Karpas-422 (cell line): ENCODE data around the gene CPLX3. TPM values are rescaled to one million over a fixed set of nuclear protein-coding genes. Genes with fewer than 3 reads are reported as not detected.
A peak's percentile ranks its signal among the peaks of the same experiment; 100 is the strongest.

ENCODE experiments used
- DNase-seq: peaks from one replicate; pipeline ENCODE4 v3.0.0-alpha.2; 2015
- H2AFZ ChIP-seq: fragments of 200-600 bp; sonication (generic); 2 replicates; pipeline ENCODE4 v1.6.1; 2014; ENCODE audit warnings: antibody characterized with exemption, low read length, mixed read lengths
- H3K27ac ChIP-seq: fragments of 200-600 bp; sonication (generic); 2 replicates; pipeline ENCODE4 v1.5.1; 2014; ENCODE audit warnings: mild to moderate bottlenecking, low read length, moderate library complexity
- H3K27me3 ChIP-seq: fragments of 200-600 bp; sonication (generic); 2 replicates; pipeline ENCODE4 v1.6.1; 2014; ENCODE audit warnings: low read length, mixed read lengths
- H3K36me3 ChIP-seq: fragments of 200-600 bp; sonication (generic); 2 replicates; pipeline ENCODE4 v1.6.1; 2014; ENCODE audit warnings: low read length, mixed read lengths; ENCODE audit not compliant: insufficient read depth
- H3K4me1 ChIP-seq: fragments of 200-600 bp; sonication (generic); 2 replicates; pipeline ENCODE4 v1.6.1; 2014; ENCODE audit warnings: mild to moderate bottlenecking, low read length, mixed read lengths
- H3K4me2 ChIP-seq: fragments of 200-600 bp; sonication (generic); 2 replicates; pipeline ENCODE4 v1.6.1; 2014; ENCODE audit warnings: low read length, low read depth, mild to moderate bottlenecking; ENCODE audit not compliant: poor library complexity, severe bottlenecking
- H3K4me3 ChIP-seq: fragments of 200-600 bp; sonication (generic); 2 replicates; pipeline ENCODE4 v1.5.1; 2014; ENCODE audit warnings: mild to moderate bottlenecking, antibody characterized with exemption, low read length, mixed read lengths
- H3K79me2 ChIP-seq: fragments of 200-600 bp; sonication (generic); 2 replicates; pipeline ENCODE4 v1.6.1; 2014; ENCODE audit warnings: mild to moderate bottlenecking, low read length, mixed read lengths
- H3K9ac ChIP-seq: fragments of 200-600 bp; sonication (generic); 2 replicates; pipeline ENCODE4 v1.6.0; 2014; ENCODE audit warnings: low read length
- H3K9me2 ChIP-seq: fragments of 200-600 bp; sonication (generic), shearing (Covaris generic); replicated peaks from 2 replicates; pipeline ENCODE4 v1.6.0; 2014; ENCODE audit warnings: mild to moderate bottlenecking, low read length, moderate library complexity; ENCODE audit not compliant: insufficient read depth
- H3K9me3 ChIP-seq: fragments of 300-700, 200-600 bp; sonication (generic); 2 replicates; pipeline ENCODE4 v1.6.1; 2014; ENCODE audit warnings: low read length, mixed read lengths
- H4K20me1 ChIP-seq: fragments of 200-600 bp; sonication (generic); 2 replicates; pipeline ENCODE4 v1.6.1; 2014; ENCODE audit warnings: mild to moderate bottlenecking, antibody characterized with exemption, low read length, low read depth; ENCODE audit not compliant: insufficient read depth
- total RNA-seq: library from RNA; depleted of rRNA; stranded (reverse); fragments of >200 nt; shearing (Covaris generic); gene quantifications from 2 replicates; pipeline ENCODE4 v1.2.3, GENCODE V29; 2014; ENCODE audit warnings: low replicate concordance

Gene CPLX3
- total RNA-seq, 1 experiment from 2014 or later = 5.2 TPM

DNA sequence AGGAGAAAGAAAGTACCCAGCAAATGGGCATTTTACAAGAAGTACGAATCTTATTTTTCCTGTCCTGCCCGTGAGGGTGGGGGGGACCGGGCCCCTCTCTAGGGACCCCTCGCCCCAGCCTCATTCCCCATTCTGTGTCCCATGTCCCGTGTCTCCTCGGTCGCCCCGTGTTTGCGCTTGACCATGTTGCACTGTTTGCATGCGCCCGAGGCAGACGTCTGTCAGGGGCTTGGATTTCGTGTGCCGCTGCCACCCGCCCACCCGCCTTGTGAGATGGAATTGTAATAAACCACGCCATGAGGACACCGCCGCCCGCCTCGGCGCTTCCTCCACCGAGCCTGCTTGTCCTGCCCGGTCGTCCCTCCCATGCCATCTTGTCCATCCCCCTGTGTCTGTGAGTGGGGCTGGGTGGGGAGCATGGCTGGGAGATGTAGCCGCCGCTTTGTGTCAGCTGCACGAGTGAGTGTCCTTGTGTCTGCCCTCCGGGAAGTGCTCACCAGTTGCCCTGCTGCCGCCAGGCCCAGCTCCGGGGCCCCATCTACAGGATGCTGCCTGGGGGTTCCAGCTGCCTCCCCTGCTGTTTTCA lies 23.5 kb upstream of the CPLX3 start:
- Histone ChIP-seq H3K36me3 (peaks cover 47% of the 10 kb centered on the region), H3K9ac (no peak overlapping the region), H4K20me1 (peaks cover 18% of the 10 kb centered on the region), H3K9me2 (no peaks in the 10 kb centered on the region), H3K4me2 (no peak overlapping the region), H3K27ac (no peak overlapping the region), H3K79me2 (peaks cover 10% of the 10 kb centered on the region; the same call in 1 of the 2 replicates), H3K27me3 (no peaks in the 10 kb centered on the region), H3K4me3 (no peak overlapping the region), H3K4me1 (peaks cover 38% of the 10 kb centered on the region), H2AFZ (no peak overlapping the region), H3K9me3 (no peaks in the 10 kb centered on the region)
- DNase-seq = no peak

DNA sequence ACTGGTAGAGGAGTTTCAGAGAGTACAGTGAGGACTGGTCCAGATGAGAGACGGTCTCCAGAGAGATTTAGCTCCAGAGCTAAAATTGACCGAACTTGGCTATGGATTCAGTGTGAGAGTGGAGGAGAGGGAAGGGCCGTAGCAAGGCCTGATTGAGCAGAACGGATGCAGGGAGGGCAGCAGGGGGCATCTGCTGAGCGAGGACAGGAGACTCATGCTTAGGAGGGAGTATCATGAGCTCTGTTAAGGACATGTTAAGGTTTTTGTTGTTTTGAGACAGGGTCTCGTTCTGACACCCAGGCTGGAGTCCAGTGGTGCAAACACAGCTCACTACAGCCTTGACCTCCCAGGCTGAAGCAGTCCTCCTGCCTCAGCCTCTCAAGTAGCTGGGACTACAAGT lies 21.5 kb upstream of the CPLX3 start:
- Histone ChIP-seq H3K4me1 (peaks cover 38% of the 10 kb centered on the region), H3K4me2 (no peak overlapping the region), H3K9ac (no peak overlapping the region), H3K9me3 (no peaks in the 10 kb centered on the region), H3K4me3 (no peak overlapping the region), H3K27ac (0 out of 2 replicates have a peak overlapping the region, but pooled peaks have one; percentile 13), H4K20me1 (peaks cover 18% of the 10 kb centered on the region), H3K9me2 (no peaks in the 10 kb centered on the region), H3K27me3 (no peaks in the 10 kb centered on the region), H3K79me2 (0 out of 2 replicates have a peak, but pooled peaks cover 8% of the 10 kb centered on the region), H3K36me3 (peaks cover 40% of the 10 kb centered on the region), H2AFZ (no peak overlapping the region)
- DNase-seq = no peak

DNA sequence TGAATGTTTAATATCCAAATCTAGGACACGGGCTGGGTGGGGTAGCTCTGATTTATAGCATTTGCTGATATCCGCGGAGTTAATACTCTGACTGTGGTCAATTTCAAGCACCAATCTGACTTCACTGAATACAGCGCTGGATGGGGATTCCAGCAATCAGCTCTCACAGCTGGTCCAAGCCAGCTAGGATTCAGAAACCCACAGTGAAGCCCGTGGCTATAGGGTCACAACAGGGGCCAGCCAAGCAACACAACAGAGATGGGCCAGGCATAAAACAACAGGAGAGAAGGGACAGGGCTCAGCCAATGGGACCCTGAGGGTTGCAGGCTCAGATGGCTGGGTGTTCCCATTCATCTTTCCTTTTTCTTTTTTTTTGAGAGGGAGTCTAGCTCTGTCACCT lies 19.1 kb upstream of the CPLX3 start:
- no peaks in the 10 kb centered on the region for H3K9me2 ChIP-seq
- no peak overlapping the region for H3K9ac ChIP-seq
- no peaks in the 10 kb centered on the region for H3K9me3 ChIP-seq
- H3K27me3 ChIP-seq = no peaks in the 10 kb centered on the region
- H3K4me1 ChIP-seq = peaks cover 31% of the 10 kb centered on the region
- H2AFZ ChIP-seq = no peak overlapping the region
- peak; percentile 54 for DNase-seq
- no peak overlapping the region for H3K4me3 ChIP-seq
- peak overlapping the region; percentile 74 for H3K27ac ChIP-seq
- no peaks in the 10 kb centered on the region for H3K79me2 ChIP-seq
- H4K20me1 ChIP-seq = peaks cover 6% of the 10 kb centered on the region; the same call in 1 of the 2 replicates
- H3K4me2 ChIP-seq = no peak overlapping the region
- peaks cover 19% of the 10 kb centered on the region for H3K36me3 ChIP-seq

DNA sequence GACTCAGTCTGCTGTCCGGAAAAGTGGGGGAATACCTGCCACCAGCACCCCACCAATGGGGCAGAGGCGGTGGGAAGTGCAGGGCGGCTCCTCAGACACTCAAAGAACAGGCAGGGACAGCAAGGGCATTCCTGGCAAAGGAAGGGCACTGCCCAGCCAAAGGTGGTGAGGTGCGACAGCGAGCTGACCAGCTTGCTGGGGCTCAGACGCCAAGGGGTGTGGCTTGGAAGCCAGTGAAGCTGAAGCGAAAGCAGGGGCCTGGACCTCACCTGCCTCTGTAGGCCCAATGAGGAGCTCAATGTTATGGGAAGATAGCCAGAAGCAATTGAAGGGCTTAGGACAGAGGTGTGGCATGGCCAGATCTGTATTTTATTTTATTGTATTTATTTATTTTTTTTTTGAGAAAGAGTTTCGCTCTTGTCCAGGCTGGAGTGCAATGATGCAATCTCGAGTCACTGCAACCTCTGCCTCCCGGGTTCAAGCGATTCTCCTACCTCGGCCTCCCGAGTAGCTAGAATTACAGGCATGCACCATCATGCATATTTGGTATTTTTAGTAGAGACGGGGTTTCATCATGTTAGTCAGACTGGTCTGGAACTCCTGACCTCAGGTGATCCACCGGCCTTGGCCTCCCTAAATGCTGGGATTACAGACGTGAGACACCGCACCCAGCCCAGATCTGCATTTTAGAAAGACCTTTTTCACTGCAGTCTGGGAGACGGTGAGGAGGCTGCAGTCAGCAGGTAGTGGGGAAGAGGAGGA lies 18.2 kb upstream of the CPLX3 start:
- H3K9ac ChIP-seq = peak overlapping the region; percentile 32
- H3K4me2 ChIP-seq = no peak overlapping the region
- peak overlapping the region; percentile 74 for H3K27ac ChIP-seq

DNA sequence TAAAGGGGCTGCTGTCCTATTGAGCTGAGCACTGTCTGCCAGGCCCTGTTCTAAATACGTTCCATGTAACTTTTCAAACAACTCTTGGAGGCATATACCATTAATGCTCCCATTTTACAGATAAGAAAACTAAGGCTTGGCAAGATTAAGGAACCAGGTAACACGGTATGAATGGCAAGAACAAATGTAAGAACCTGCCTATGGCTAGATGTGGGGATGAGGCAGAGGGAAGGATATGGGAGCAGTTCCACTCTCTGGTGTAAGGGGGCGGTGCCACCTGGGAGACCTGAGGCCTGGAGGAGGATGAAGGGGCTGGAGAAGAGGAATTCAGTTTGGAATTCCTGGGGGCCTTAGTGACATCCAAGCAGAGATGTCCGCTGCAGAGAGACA lies 17.6 kb upstream of the CPLX3 start:
- H3K4me1 ChIP-seq = peaks cover 31% of the 10 kb centered on the region
- H3K9me2 ChIP-seq = no peaks in the 10 kb centered on the region
- H3K4me2 ChIP-seq = peak overlapping the region; percentile 17
- no peaks in the 10 kb centered on the region for H3K9me3 ChIP-seq
- no peaks in the 10 kb centered on the region for H3K79me2 ChIP-seq
- peak overlapping the region; percentile 25 for H3K9ac ChIP-seq
- H3K27ac ChIP-seq = peak overlapping the region; percentile 74
- peaks cover 4% of the 10 kb centered on the region for H3K36me3 ChIP-seq
- peak; percentile 70 for DNase-seq
- no peak overlapping the region for H2AFZ ChIP-seq
- no peak overlapping the region for H3K4me3 ChIP-seq
- no peaks in the 10 kb centered on the region for H3K27me3 ChIP-seq
- peaks cover 6% of the 10 kb centered on the region; the same call in 1 of the 2 replicates for H4K20me1 ChIP-seq

More for the DNA sequence above, 18.2 kb upstream of the CPLX3 start:
- peaks cover 6% of the 10 kb centered on the region; the same call in 1 of the 2 replicates for H4K20me1 ChIP-seq
- DNase-seq = peak; percentile 69
- H3K4me1 ChIP-seq = peaks cover 31% of the 10 kb centered on the region
- peaks cover 10% of the 10 kb centered on the region for H3K36me3 ChIP-seq
- H3K9me2 ChIP-seq = no peaks in the 10 kb centered on the region
- no peak overlapping the region for H3K4me3 ChIP-seq
- H3K27me3 ChIP-seq = no peaks in the 10 kb centered on the region
- H2AFZ ChIP-seq = no peak overlapping the region
- no peaks in the 10 kb centered on the region for H3K9me3 ChIP-seq
- no peaks in the 10 kb centered on the region for H3K79me2 ChIP-seq

DNA sequence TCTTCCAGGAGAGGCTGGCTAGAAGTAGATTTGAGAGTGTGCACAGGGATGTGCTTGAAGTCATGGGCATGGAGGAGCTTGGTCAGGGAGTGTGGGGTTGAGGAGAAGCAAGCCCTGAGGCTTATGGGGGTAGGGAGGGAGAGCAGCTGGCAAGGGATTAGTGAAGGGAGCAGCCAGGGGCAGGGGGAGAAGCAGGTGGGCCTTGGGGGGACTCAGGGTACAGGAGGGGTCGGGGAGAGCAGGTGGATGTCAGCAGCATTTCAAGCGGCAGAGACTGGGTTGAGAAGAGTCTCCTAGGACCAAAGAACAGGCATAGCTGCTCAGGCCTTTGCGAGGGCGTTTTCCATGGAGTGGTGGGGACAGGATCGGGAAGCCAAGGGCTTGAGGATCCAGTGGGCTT lies 17.2 kb upstream of the CPLX3 start:
- Histone ChIP-seq H3K79me2 (no peaks in the 10 kb centered on the region), H3K9ac (peak overlapping the region; percentile 25), H3K36me3 (0 out of 2 replicates have a peak, but pooled peaks cover under 1% of the 10 kb centered on the region), H3K27me3 (no peaks in the 10 kb centered on the region), H3K27ac (peak overlapping the region; percentile 74), H3K4me3 (no peak overlapping the region), H4K20me1 (peaks cover 6% of the 10 kb centered on the region; the same call in 1 of the 2 replicates), H3K4me1 (peaks cover 31% of the 10 kb centered on the region), H3K9me2 (no peaks in the 10 kb centered on the region), H2AFZ (no peak overlapping the region), H3K4me2 (peak overlapping the region; percentile 17), H3K9me3 (no peaks in the 10 kb centered on the region)
- peak; percentile 66 for DNase-seq

DNA sequence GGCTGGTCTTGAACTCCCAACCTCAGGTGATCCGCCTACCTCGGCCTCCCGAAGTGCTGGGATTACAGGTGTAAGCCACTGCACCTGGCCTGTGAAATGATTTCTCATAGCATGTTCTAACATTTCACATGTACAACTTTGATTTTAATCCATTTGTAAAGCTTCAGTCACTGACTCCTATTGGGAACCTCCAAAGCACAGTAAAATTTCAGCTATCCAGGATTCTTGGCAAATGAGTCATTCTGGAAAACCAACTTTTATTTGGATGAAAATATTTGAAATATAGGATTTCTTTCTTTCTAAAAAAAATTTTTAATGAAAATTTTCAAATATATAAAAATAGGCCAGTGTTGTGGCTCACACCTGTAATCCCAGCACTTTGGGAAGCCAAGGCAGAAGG lies 16.5 kb upstream of the CPLX3 start:
- H3K9me2 ChIP-seq = no peaks in the 10 kb centered on the region
- H3K36me3 ChIP-seq = no peaks in the 10 kb centered on the region
- no peak overlapping the region for H3K9ac ChIP-seq
- H3K27me3 ChIP-seq = no peaks in the 10 kb centered on the region
- H3K27ac ChIP-seq = peak overlapping the region; percentile 74
- H3K4me3 ChIP-seq = no peak overlapping the region
- no peaks in the 10 kb centered on the region for H3K79me2 ChIP-seq
- no peak overlapping the region for H2AFZ ChIP-seq
- H3K4me1 ChIP-seq = peaks cover 31% of the 10 kb centered on the region
- H3K9me3 ChIP-seq = no peaks in the 10 kb centered on the region
- H4K20me1 ChIP-seq = peaks cover 6% of the 10 kb centered on the region; the same call in 1 of the 2 replicates
- no peak for DNase-seq
- H3K4me2 ChIP-seq = no peak overlapping the region

DNA sequence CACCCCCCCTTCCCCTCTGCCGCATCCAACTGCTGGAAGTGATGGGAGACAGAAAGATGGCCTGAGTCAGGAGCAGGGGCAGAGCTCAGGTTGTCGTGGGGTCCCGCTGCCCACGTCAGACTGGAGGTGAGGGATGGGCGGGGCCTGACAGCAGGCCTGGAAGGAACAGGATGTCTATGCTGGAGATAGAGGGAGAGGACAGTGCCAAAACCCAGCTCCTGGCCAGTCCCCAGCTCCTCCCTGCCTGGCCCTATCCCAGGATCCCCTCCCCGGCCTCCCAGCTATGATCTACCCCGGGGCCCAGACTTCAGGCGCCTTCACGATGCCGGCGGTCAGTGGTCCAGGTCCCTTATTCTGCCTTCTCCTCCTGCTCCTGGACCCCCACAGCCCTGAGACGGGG lies 13.9 kb upstream of the CPLX3 start, which contains the start of gene LMAN1L:
Gene LMAN1L, plus strand, starts transcription at position 303 of the 400 bp plus-strand sequence. Its CDS starts 20 bp downstream, at position 323.
- H3K27me3 ChIP-seq = no peaks in the 10 kb centered on the region
- H3K9ac ChIP-seq = no peak within 1 kb of the TSS
- peaks cover 25% of the 10 kb centered on the region for H3K4me1 ChIP-seq
- no peak within 1 kb of the TSS for H3K4me3 ChIP-seq
- H2AFZ ChIP-seq = no peak within 1 kb of the TSS
- DNase-seq = peak; percentile 58
- H3K9me2 ChIP-seq = no peaks in the 10 kb centered on the region
- H3K27ac ChIP-seq = peak within 1 kb of the TSS; percentile 65
- H3K4me2 ChIP-seq = no peak within 1 kb of the TSS
- H3K36me3 ChIP-seq = no peaks in the 10 kb centered on the region
- no peaks in the 10 kb centered on the region; the same call in 1 of the 2 replicates for H4K20me1 ChIP-seq
- H3K79me2 ChIP-seq = no peaks in the 10 kb centered on the region
- H3K9me3 ChIP-seq = no peaks in the 10 kb centered on the region
